Measurements from ENCODE around the gene DGKI. TPM values are rescaled to one million over a fixed set of nuclear protein-coding genes. Genes with fewer than 3 reads are reported as not detected.

Gene DGKI
- total and polyA plus RNA-seq, 7 donors = under 0.01 to 0.56 (median 0.44) TPM; not detected in 2

- Histone ChIP-seq H3K4me3 (no peak overlapping the region), H3K27ac (no peak overlapping the region), H3K27me3 (ENCODE audit: insufficient read depth in 3 of 3, low read length in 2 of 3) (peaks cover 0 to 6% (median 0%) of the 10 kb centered on the region in 3 donors), H3K36me3 (ENCODE audit: insufficient read depth in 1 of 2, low read depth in 1 of 2) (no peaks in the 10 kb centered on the region), H3K4me1 (no peaks in the 10 kb centered on the region), H3K9me3 (no peaks in the 10 kb centered on the region)
- DNase-seq (no peak), ATAC-seq (no peak)
- WGBS, 3 donors = 72 to 78% (median 73%) methylated on average over 7 of the region's 7 CpGs
- TF ChIP-seq CTCF (IDR thresholded peaks at IDR 0.05) = no peak
- intact Hi-C loops (cut with DNase I) = no loop called here
Measured at GRCh38 chr7:137625197-137625596, 221.6 kb downstream of the DGKI start.

- Histone ChIP-seq H3K27me3 (ENCODE audit: insufficient read depth in 3 of 3, low read length in 2 of 3) (no peaks in the 10 kb centered on the region), H3K4me3 (no peak overlapping the region), H3K27ac (no peak overlapping the region), H3K36me3 (ENCODE audit: insufficient read depth in 1 of 2, low read depth in 1 of 2) (no peaks in the 10 kb centered on the region), H3K4me1 (no peaks in the 10 kb centered on the region), H3K9me3 (no peaks in the 10 kb centered on the region)
- 86 to 90% (median 86%) methylated on average over 1 of the region's 1 CpG for WGBS, 3 donors
- no peak for TF ChIP-seq CTCF (IDR thresholded peaks at IDR 0.05)
- DNase-seq (no peak), ATAC-seq (no peak)
- intact Hi-C loops (cut with DNase I) = no loop called here
Measured at GRCh38 chr7:137619181-137619580, 227.6 kb downstream of the DGKI start.

- DNase-seq (no peak), ATAC-seq (no peak)
- H3K4me3 ChIP-seq = no peak overlapping the region
- no peaks in the 10 kb centered on the region for H3K9me3 ChIP-seq
- no peak overlapping the region for H3K27ac ChIP-seq
- H3K4me1 ChIP-seq = no peaks in the 10 kb centered on the region
- H3K27me3 ChIP-seq (ENCODE audit: insufficient read depth in 3 of 3, low read length in 2 of 3) = no peaks in the 10 kb centered on the region
- H3K36me3 ChIP-seq (ENCODE audit: insufficient read depth in 1 of 2, low read depth in 1 of 2) = no peaks in the 10 kb centered on the region
- 93 to 98% (median 96%) methylated on average over 1 of the region's 1 CpG for WGBS, 3 donors
- intact Hi-C loops (cut with DNase I) = no loop called here
- no peak for TF ChIP-seq CTCF (IDR thresholded peaks at IDR 0.05)
Measured at GRCh38 chr7:137618748-137619147, 228.0 kb downstream of the DGKI start.

GRCh38 chr7:137613006-137613525, 233.7 kb downstream of the DGKI start:
- Histone ChIP-seq H3K36me3 (ENCODE audit: insufficient read depth in 1 of 2, low read depth in 1 of 2) (no peaks in the 10 kb centered on the region), H3K27ac (no peak overlapping the region), H3K9me3 (no peaks in the 10 kb centered on the region), H3K4me1 (no peaks in the 10 kb centered on the region), H3K4me3 (no peak overlapping the region), H3K27me3 (ENCODE audit: insufficient read depth in 3 of 3, low read length in 2 of 3) (peaks cover 0 to 3% (median 0%) of the 10 kb centered on the region in 3 donors)
- ATAC-seq (no peak), DNase-seq (no peak)
- WGBS, 3 donors = 78 to 87% (median 81%) methylated on average over 3 of the region's 3 CpGs
- no peak for TF ChIP-seq CTCF (IDR thresholded peaks at IDR 0.05)
- intact Hi-C loops (cut with DNase I) = no loop called here

- Histone ChIP-seq H3K4me1 (no peaks in the 10 kb centered on the region), H3K27me3 (ENCODE audit: insufficient read depth in 3 of 3, low read length in 2 of 3) (peaks cover 0 to 3% (median 0%) of the 10 kb centered on the region in 3 donors), H3K27ac (no peak overlapping the region), H3K9me3 (no peaks in the 10 kb centered on the region), H3K36me3 (ENCODE audit: insufficient read depth in 1 of 2, low read depth in 1 of 2) (no peaks in the 10 kb centered on the region), H3K4me3 (no peak overlapping the region)
- ATAC-seq (no peak), DNase-seq (no peak)
- intact Hi-C loops (cut with DNase I) = no loop called here
- WGBS, 3 donors = 59 to 87% (median 69%) methylated on average over 2 of the region's 2 CpGs
- no peak for TF ChIP-seq CTCF (IDR thresholded peaks at IDR 0.05)
Measured at GRCh38 chr7:137611606-137612005, 235.2 kb downstream of the DGKI start.
